CD14-positive monocyte (primary cell): ENCODE measurements around the gene RBM38. TPM values are rescaled to one million over a fixed set of nuclear protein-coding genes. Genes with fewer than 3 reads are reported as not detected.

Experiments
- DNase-seq, 3 donors: peaks; one replicate each; pipeline ENCODE4 v3.0.0-alpha.2; 2011 to 2022
- H2AFZ ChIP-seq: 2 replicates; pipeline ENCODE4 v1.6.0; 2012; ENCODE audit warnings: mild to moderate bottlenecking, low read depth, low read length, inconsistent platforms; ENCODE audit not compliant: insufficient read depth, poor library complexity, severe bottlenecking
- H3K27ac ChIP-seq, 2 donors: 1 replicate in 1 of 2; 2 replicates in 1 of 2; pipeline ENCODE4 v1.5.1; 2012 to 2013; ENCODE audit warnings: low read length in 2 of 2, control low read depth in 1 of 2, inconsistent platforms in 1 of 2, low read depth in 1 of 2, mild to moderate bottlenecking in 1 of 2
- H3K27me3 ChIP-seq, 2 donors: one replicate each; pipeline versions ENCODE4 v1.6.0 to v1.6.1; 2011 to 2013; ENCODE audit warnings: low read length in 2 of 2; ENCODE audit not compliant: control insufficient read depth in 2 of 2, insufficient read depth in 2 of 2
- H3K36me3 ChIP-seq, 2 donors: replicated peaks in 1 of 2; 1 replicate in 1 of 2; 2 replicates in 1 of 2; pipeline versions ENCODE4 v1.5.1 to v1.6.1; 2012 to 2013; ENCODE audit warnings: low read length in 2 of 2, control low read depth in 1 of 2, inconsistent platforms in 1 of 2, mild to moderate bottlenecking in 1 of 2; ENCODE audit not compliant: insufficient read depth in 2 of 2, control insufficient read depth in 1 of 2
- H3K4me1 ChIP-seq, 2 donors: 1 replicate in 1 of 2; 2 replicates in 1 of 2; pipeline versions ENCODE4 v1.5.1 to v1.6.1; 2012 to 2013; ENCODE audit warnings: low read length in 2 of 2, control low read depth in 1 of 2, inconsistent platforms in 1 of 2, mild to moderate bottlenecking in 1 of 2, moderate library complexity in 1 of 2; ENCODE audit not compliant: insufficient read depth in 2 of 2, control insufficient read depth in 1 of 2
- H3K4me2 ChIP-seq: replicated peaks from 2 replicates; pipeline ENCODE3; 2012; ENCODE audit warnings: low read length, moderate library complexity, mild to moderate bottlenecking; ENCODE audit not compliant: poor library complexity, severe bottlenecking; ENCODE audit errors: extremely low read depth
- H3K4me3 ChIP-seq, 3 experiments: fragments of 200-600 bp in 1 of 3; sonication (generic) in 1 of 3; replicated peaks in 1 of 3; 1 replicate in 2 of 3; 2 replicates in 1 of 3; pipeline ENCODE4 v1.5.1; 2011 to 2013; ENCODE audit warnings: low read length in 3 of 3, mild to moderate bottlenecking in 3 of 3, control low read depth in 2 of 3, low read depth in 2 of 3, inconsistent platforms in 1 of 3, moderate library complexity in 1 of 3
- H3K79me2 ChIP-seq: 2 replicates; pipeline ENCODE4 v1.6.0; 2012; ENCODE audit warnings: mild to moderate bottlenecking, control low read depth, inconsistent platforms, low read length, moderate library complexity; ENCODE audit not compliant: insufficient read depth
- H3K9ac ChIP-seq: 2 replicates; pipeline ENCODE4 v1.6.0; 2017; ENCODE audit warnings: low read length, mild to moderate bottlenecking; ENCODE audit not compliant: insufficient read depth, poor library complexity, severe bottlenecking
- H3K9me3 ChIP-seq, 2 donors: replicated peaks in 1 of 2; 1 replicate in 1 of 2; 2 replicates in 1 of 2; pipeline versions ENCODE4 v1.5.1 to v1.6.1; 2012 to 2013; ENCODE audit warnings: low read length in 2 of 2, control low read depth in 1 of 2; ENCODE audit not compliant: control insufficient read depth in 1 of 2, insufficient read depth in 1 of 2
- H4K20me1 ChIP-seq: 2 replicates; pipeline ENCODE4 v1.6.0; 2012; ENCODE audit warnings: mild to moderate bottlenecking, low read length, control low read depth, moderate library complexity; ENCODE audit not compliant: insufficient read depth
- H3K27ac Mint-ChIP-seq, 7 donors: one replicate each; pipeline ENCODE4 v1.8.0; 2020; ENCODE audit warnings: mild to moderate bottlenecking in 7 of 7, mixed read lengths in 7 of 7, moderate library complexity in 6 of 7, inconsistent platforms in 2 of 7
- H3K27me3 Mint-ChIP-seq, 3 donors: one replicate each; pipeline ENCODE4 v1.8.0; 2021 to 2022; ENCODE audit warnings: low read depth in 3 of 3, mild to moderate bottlenecking in 3 of 3, mixed read lengths in 3 of 3, moderate library complexity in 3 of 3, inconsistent platforms in 1 of 3
- H3K36me3 Mint-ChIP-seq, 2 donors: one replicate each; pipeline ENCODE4 v1.8.0; 2020; ENCODE audit warnings: mixed read lengths in 2 of 2, inconsistent platforms in 1 of 2, mild to moderate bottlenecking in 1 of 2
- H3K4me1 Mint-ChIP-seq: one replicate; pipeline ENCODE4 v1.8.0; 2020; ENCODE audit warnings: mild to moderate bottlenecking, mixed read lengths
- H3K4me3 Mint-ChIP-seq, 2 donors: one replicate each; pipeline ENCODE4 v1.8.0; 2020; ENCODE audit warnings: mild to moderate bottlenecking in 2 of 2, mixed read lengths in 2 of 2, moderate library complexity in 1 of 2
- H3K9me3 Mint-ChIP-seq, 7 donors: one replicate each; pipeline ENCODE4 v1.8.0; 2020 to 2022; ENCODE audit warnings: mixed read lengths in 7 of 7, mild to moderate bottlenecking in 6 of 7, moderate library complexity in 6 of 7, inconsistent platforms in 2 of 7
- CTCF ChIP-seq: fragments of 200-600 bp; IDR thresholded peaks from one replicate; pipeline ENCODE4 v1.8.0; 2022; ENCODE audit warnings: antibody characterized with exemption, mild to moderate bottlenecking
- WGBS: methylation state at CpG from one replicate; pipeline ENCODE4 v1.1.5; 2013; ENCODE audit warnings: missing lambda C conversion rate; ENCODE audit not compliant: insufficient coverage; 5-methylcytosine and 5-hydroxymethylcytosine counted together
- intact Hi-C, 2 donors: fragments of 100-400 bp; cut with micrococcal nuclease; formaldehyde crosslinking; loops; one replicate each; pipeline versions ENCODE4 v1.15.0 to v1.15.1; 2023
- polyA plus RNA-seq, 3 donors: library from polyadenylated mRNA; depleted of rRNA in 1 of 3; unstranded in 2 of 3; stranded (reverse) in 1 of 3; fragments of 300-500 nt in 2 of 3; fragments of >200 nt in 1 of 3; fragmentation: Illumina TruSeq in 2 of 3; gene quantifications; 1 replicate in 2 of 3; 2 replicates in 1 of 3; pipeline ENCODE4 v1.2.3, GENCODE V29; 2012 to 2021

Gene RBM38
- polyA plus RNA-seq, 3 donors = 7.5 to 48.3 (median 17.8) TPM

GRCh38 chr20:57396212-57396983 lies 5.2 kb downstream of the RBM38 start:
- intact Hi-C loops = loop anchor here in 1 of 2 donors (10.0 kb wide), 1 partner anchor 78 kb away; no protein-coding TSS in a partner anchor
- peaks cover 91% of the 10 kb centered on the region for H3K79me2 ChIP-seq
- no peak overlapping the region for H3K4me3 ChIP-seq
- H2AFZ ChIP-seq = no peak overlapping the region
- peaks cover 67 to 75% of the 10 kb centered on the region in 2 donors for H3K36me3 ChIP-seq
- Mint-ChIP-seq H3K36me3 (peaks cover 77 to 82% of the 10 kb centered on the region in 2 donors), H3K27ac (peak overlapping the region in 1 of 7 donors; percentile 67), H3K9me3 (peaks cover 0 to 3% (median 0%) of the 10 kb centered on the region in 7 donors), H3K4me1 (peaks cover 76% of the 10 kb centered on the region), H3K27me3 (peaks cover 2 to 6% (median 5%) of the 10 kb centered on the region in 3 donors), H3K4me3 (no peak overlapping the region)
- no peak for TF ChIP-seq CTCF
- no peak overlapping the region for H3K27ac ChIP-seq
- H3K4me1 ChIP-seq = peaks cover 63 to 72% of the 10 kb centered on the region in 2 donors
- no peak overlapping the region for H3K9ac ChIP-seq
- no peak for DNase-seq
- H3K27me3 ChIP-seq = no peaks in the 10 kb centered on the region
- peaks cover 95% of the 10 kb centered on the region for H4K20me1 ChIP-seq
- H3K4me2 ChIP-seq = no peak overlapping the region
- H3K9me3 ChIP-seq = no peaks in the 10 kb centered on the region
- 98% methylated on average over 12 of the region's 16 CpGs for WGBS

DNA sequence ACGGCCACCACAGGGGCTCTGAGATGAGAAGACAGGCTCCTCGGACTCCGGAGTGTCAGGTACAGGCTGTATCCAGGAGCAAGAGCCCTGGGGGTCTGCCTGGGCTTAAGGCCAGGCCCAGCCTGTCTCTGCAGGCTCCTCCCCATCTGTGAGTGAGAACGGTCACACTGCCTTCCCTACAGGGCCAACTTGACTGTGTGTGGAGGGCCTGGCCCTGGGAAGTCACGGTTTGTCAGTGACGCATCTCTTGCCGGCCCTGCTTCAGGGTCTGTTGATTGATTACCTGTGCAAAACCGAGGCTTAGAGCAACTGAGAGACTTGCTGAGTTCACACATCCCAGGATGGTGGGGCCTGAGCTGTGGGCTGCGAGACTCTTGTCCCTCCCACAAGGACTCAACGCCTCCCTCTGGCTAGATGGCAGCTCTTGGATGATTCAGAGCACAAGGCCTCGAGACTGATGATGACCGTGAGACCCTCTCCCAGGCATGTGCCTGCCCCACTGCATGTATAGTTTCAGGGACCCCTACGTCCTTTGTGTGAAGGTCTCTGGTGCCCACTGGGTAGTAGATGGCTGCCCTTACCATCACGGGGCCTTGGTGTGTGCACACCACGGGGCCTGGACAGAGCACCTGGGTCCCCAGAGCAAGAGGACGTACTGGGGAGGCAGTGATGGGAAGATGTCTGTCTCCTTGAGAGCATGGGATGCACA lies 5.9 kb downstream of the RBM38 start:
- Histone ChIP-seq H3K36me3 (peaks cover 72 to 82% of the 10 kb centered on the region in 2 donors), H3K27me3 (no peaks in the 10 kb centered on the region), H3K4me2 (no peak overlapping the region), H4K20me1 (peaks cover 99% of the 10 kb centered on the region), H3K9me3 (no peaks in the 10 kb centered on the region), H3K4me3 (no peak overlapping the region), H3K27ac (peak overlapping the region; percentile 8 to 58), H3K4me1 (peaks cover 61 to 73% of the 10 kb centered on the region in 2 donors), H3K79me2 (peaks cover 94% of the 10 kb centered on the region), H3K9ac (no peak overlapping the region), H2AFZ (no peak overlapping the region)
- no peak for TF ChIP-seq CTCF
- Mint-ChIP-seq H3K4me3 (peak overlapping the region in 1 of 2 donors; percentile 70), H3K27ac (peak overlapping the region in 5 of 7 donors; percentile 6 to 93 (median 54)), H3K9me3 (peaks cover 0 to 3% (median 0%) of the 10 kb centered on the region in 7 donors), H3K36me3 (peaks cover 85 to 89% of the 10 kb centered on the region in 2 donors), H3K4me1 (peaks cover 80% of the 10 kb centered on the region), H3K27me3 (peaks cover 2 to 8% (median 6%) of the 10 kb centered on the region in 3 donors)
- 90% methylated on average over 12 of the region's 16 CpGs for WGBS
- no peak for DNase-seq
- intact Hi-C loops = loop anchor here in 1 of 2 donors (10.0 kb wide), 1 partner anchor 78 kb away; no protein-coding TSS in a partner anchor
